ENCODE data around the gene UBE2V1. TPM values are rescaled to one million over a fixed set of nuclear protein-coding genes. Genes with fewer than 3 reads are reported as not detected.
"Not testable (repeated sequence)": the region's sequence is repeated elsewhere in the genome, so short reads cannot be mapped to it uniquely, and the experiment has no call there.

Gene UBE2V1
- total and polyA plus RNA-seq, 12 donors: 57.4 to 242 (median 79.4) TPM

DNA sequence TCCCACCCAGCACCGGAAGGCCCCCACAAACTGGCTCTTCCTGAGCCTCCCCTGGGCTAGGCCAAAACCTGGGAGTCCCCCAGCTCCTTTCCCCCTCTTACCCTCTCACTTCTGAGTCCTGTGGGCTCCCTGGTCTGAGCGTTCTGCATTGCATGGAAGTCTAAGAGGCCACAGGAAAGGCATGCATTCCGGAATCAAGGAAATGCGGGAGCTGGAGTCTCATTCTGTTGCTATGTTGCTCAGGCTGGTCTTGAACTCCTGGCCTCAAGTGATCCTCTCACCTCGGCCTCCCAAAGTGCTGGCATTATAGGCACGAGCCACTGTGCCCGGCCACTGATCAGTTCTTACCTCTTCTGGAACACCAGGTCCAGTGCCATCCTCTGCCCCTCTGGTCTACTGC lies 45.9 kb downstream of the UBE2V1 start:
- Histone ChIP-seq H3K27ac (no peak overlapping the region), H3K36me3 (replicated peaks in 1 of 2) (no peaks in the 10 kb centered on the region), H3K9me3 (replicated peaks in 1 of 3) (no peaks in the 10 kb centered on the region), H3K4me1 (replicated peaks in 1 of 2) (peaks cover 6 to 8% of the 10 kb centered on the region in 2 donors), H3K27me3 (no peaks in the 10 kb centered on the region), H3K4me3 (no peak overlapping the region)
- WGBS, 4 donors: 76 to 94% (median 84%) methylated on average over 6 to 7 of the region's 7 CpGs
- TF ChIP-seq POLR2A (IDR thresholded peaks at IDR 0.05): no peak
- TF ChIP-seq, protein P1, sequence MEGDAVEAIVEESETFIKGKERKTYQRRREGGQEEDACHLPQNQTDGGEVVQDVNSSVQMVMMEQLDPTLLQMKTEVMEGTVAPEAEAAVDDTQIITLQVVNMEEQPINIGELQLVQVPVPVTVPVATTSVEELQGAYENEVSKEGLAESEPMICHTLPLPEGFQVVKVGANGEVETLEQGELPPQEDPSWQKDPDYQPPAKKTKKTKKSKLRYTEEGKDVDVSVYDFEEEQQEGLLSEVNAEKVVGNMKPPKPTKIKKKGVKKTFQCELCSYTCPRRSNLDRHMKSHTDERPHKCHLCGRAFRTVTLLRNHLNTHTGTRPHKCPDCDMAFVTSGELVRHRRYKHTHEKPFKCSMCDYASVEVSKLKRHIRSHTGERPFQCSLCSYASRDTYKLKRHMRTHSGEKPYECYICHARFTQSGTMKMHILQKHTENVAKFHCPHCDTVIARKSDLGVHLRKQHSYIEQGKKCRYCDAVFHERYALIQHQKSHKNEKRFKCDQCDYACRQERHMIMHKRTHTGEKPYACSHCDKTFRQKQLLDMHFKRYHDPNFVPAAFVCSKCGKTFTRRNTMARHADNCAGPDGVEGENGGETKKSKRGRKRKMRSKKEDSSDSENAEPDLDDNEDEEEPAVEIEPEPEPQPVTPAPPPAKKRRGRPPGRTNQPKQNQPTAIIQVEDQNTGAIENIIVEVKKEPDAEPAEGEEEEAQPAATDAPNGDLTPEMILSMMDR (IDR thresholded peaks at IDR 0.05): no peak
- DNase-seq: no peak
- intact Hi-C loops (cut with DNase I): no loop called here

DNA sequence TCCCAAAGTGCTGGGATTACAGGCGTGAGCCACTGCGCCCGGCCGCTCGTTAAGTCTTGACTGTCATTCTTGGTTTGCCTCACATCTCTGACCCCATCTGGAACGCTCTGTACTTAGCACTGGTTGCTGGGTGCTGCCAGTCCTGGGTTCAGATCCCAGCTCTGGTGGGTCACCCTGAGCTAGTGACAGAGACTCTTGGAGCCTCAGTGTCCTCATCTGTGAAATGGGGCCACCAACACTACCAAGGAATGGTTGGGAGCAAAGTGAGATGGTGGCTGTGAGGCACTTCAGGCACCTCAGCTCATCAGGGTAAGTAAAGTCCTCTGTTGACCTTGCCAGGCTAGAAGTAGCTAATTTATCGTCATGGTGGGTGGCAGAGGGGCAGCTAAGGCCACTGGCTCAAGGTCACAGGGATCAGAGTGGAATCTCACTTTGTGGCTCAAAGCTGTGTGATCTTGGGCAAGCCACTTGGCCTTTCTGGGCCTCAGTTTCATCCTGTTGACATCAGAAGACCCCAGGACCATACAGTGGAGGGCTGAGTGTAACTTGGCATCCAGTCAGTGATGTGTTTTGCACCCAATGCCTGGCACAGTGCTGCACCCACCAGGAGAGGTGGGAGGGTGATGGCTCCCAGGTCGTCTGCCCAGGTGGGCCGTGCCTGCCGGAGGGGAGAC lies 46.7 kb downstream of the UBE2V1 start:
- H3K27ac ChIP-seq: no peak overlapping the region
- DNase-seq: no peak
- no peaks in the 10 kb centered on the region for H3K9me3 ChIP-seq (replicated peaks in 1 of 3)
- no peaks in the 10 kb centered on the region for H3K27me3 ChIP-seq
- WGBS, 4 donors: 89 to 95% (median 93%) methylated on average over 3 to 10 of the region's 10 CpGs
- H3K4me3 ChIP-seq: no peak overlapping the region
- intact Hi-C loops (cut with DNase I): no loop called here
- peaks cover 5 to 6% of the 10 kb centered on the region in 2 donors for H3K4me1 ChIP-seq (replicated peaks in 1 of 2)
- H3K36me3 ChIP-seq (replicated peaks in 1 of 2): no peaks in the 10 kb centered on the region
- TF ChIP-seq, protein P1 (IDR thresholded peaks at IDR 0.05): no peak
- TF ChIP-seq POLR2A (IDR thresholded peaks at IDR 0.05): no peak

- Histone ChIP-seq H3K36me3 (replicated peaks in 1 of 2) (no peaks in the 10 kb centered on the region), H3K4me1 (replicated peaks in 1 of 2) (no peaks in the 10 kb centered on the region), H3K27me3 (no peaks in the 10 kb centered on the region), H3K9me3 (replicated peaks in 1 of 3) (no peaks in the 10 kb centered on the region), H3K27ac (no peak overlapping the region), H3K4me3 (no peak overlapping the region)
- intact Hi-C loops (cut with DNase I): no loop called here
- WGBS, 4 donors: 39 to 80% (median 64%) methylated on average over 1 to 3 of the region's 3 CpGs
- TF ChIP-seq, protein P1 (IDR thresholded peaks at IDR 0.05): no peak
- no peak for TF ChIP-seq POLR2A (IDR thresholded peaks at IDR 0.05)
- no peak for DNase-seq
These were observed 47.7 kb downstream of the UBE2V1 start for GRCh38 chr20:50065325-50065615.

DNA sequence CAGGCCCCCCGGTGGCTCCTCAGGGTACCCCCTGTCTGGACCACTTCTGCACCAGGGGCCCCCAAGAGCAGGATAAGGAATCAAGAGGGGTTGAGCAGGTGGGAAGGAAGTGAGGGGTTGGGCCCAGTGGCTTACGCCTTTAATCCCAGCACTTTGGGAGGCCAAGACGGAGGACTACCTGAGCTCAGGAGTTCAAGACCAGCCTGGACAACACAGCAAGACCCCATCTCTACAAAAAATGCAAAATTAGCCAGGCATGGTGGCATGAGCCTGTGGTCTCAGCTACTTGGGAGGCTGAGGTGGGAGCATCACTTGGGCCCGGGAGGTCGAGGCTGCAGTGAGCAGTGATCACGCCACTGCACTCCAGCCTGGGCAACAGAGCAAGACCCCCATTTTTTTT lies 49.2 kb downstream of the UBE2V1 start:
- H3K27me3 ChIP-seq; H3K36me3 ChIP-seq (replicated peaks in 1 of 2); H3K4me3 ChIP-seq; H3K9me3 ChIP-seq (replicated peaks in 1 of 3); H3K27ac ChIP-seq; DNase-seq; intact Hi-C loops (cut with DNase I); H3K4me1 ChIP-seq (replicated peaks in 1 of 2): not testable (repeated sequence)
- 87 to 96% (median 93%) methylated on average over 3 to 6 of the region's 6 CpGs for WGBS, 4 donors

All from adrenal gland (tissue), 12 donors.